Measurements from ENCODE around the gene SYCP2L. TPM values are rescaled to one million over a fixed set of nuclear protein-coding genes. Genes with fewer than 3 reads are reported as not detected.
A peak's percentile ranks its signal among the peaks of the same experiment; 100 is the strongest.

The SYCP2L gene
- total and polyA plus RNA-seq, 2 donors, result 0.43 to 0.99 TPM

GRCh38 chr6:10957414-10957886 lies 70.6 kb downstream of the SYCP2L start:
- Histone ChIP-seq H3K27ac (ENCODE audit: low read depth in 1 of 2, low read length in 1 of 2) (no peak overlapping the region), H3K4me1 (ENCODE audit: control insufficient read depth in 2 of 2, insufficient read depth in 2 of 2, low read length in 2 of 2) (no peaks in the 10 kb centered on the region), H3K36me3 (ENCODE audit: control insufficient read depth in 2 of 2, insufficient read depth in 2 of 2, low read length in 1 of 2) (no peaks in the 10 kb centered on the region), H3K9me3 (ENCODE audit: control insufficient read depth in 2 of 2, insufficient read depth in 1 of 2, low read length in 1 of 2) (no peaks in the 10 kb centered on the region), H3K4me3 (ENCODE audit: low read length in 2 of 2) (no peak overlapping the region), H3K27me3 (ENCODE audit: control insufficient read depth in 2 of 2, insufficient read depth in 1 of 2, low read length in 1 of 2) (no peaks in the 10 kb centered on the region)
- WGBS, result 89% methylated on average over 6 of the region's 6 CpGs
- DNase-seq (ENCODE audit: low read depth in 6 of 9, low spot score in 9 of 9), result no peak

- H3K27me3 ChIP-seq (ENCODE audit: control insufficient read depth in 2 of 2, insufficient read depth in 1 of 2, low read length in 1 of 2), result no peaks in the 10 kb centered on the region
- H3K4me3 ChIP-seq (ENCODE audit: low read length in 2 of 2), result no peak overlapping the region
- WGBS, result 95% methylated on average over 2 of the region's 2 CpGs
- DNase-seq (ENCODE audit: low read depth in 6 of 9, low spot score in 9 of 9), result no peak
- H3K4me1 ChIP-seq (ENCODE audit: control insufficient read depth in 2 of 2, insufficient read depth in 2 of 2, low read length in 2 of 2), result no peaks in the 10 kb centered on the region
- H3K9me3 ChIP-seq (ENCODE audit: control insufficient read depth in 2 of 2, insufficient read depth in 1 of 2, low read length in 1 of 2), result no peaks in the 10 kb centered on the region
- H3K27ac ChIP-seq (ENCODE audit: low read depth in 1 of 2, low read length in 1 of 2), result no peak overlapping the region
- no peaks in the 10 kb centered on the region for H3K36me3 ChIP-seq (ENCODE audit: control insufficient read depth in 2 of 2, insufficient read depth in 2 of 2, low read length in 1 of 2)
These were observed 73.3 kb downstream of the SYCP2L start for GRCh38 chr6:10960171-10960570.

- no peaks in the 10 kb centered on the region for H3K4me1 ChIP-seq (ENCODE audit: control insufficient read depth in 2 of 2, insufficient read depth in 2 of 2, low read length in 2 of 2)
- H3K27ac ChIP-seq (ENCODE audit: low read depth in 1 of 2, low read length in 1 of 2), result no peak overlapping the region
- peaks cover 0 to 5% of the 10 kb centered on the region in 2 donors for H3K9me3 ChIP-seq (ENCODE audit: control insufficient read depth in 2 of 2, insufficient read depth in 1 of 2, low read length in 1 of 2)
- no peak overlapping the region for H3K4me3 ChIP-seq (ENCODE audit: low read length in 2 of 2)
- no peak for DNase-seq (ENCODE audit: low read depth in 6 of 9, low spot score in 9 of 9)
- H3K36me3 ChIP-seq (ENCODE audit: control insufficient read depth in 2 of 2, insufficient read depth in 2 of 2, low read length in 1 of 2), result no peaks in the 10 kb centered on the region
- H3K27me3 ChIP-seq (ENCODE audit: control insufficient read depth in 2 of 2, insufficient read depth in 1 of 2, low read length in 1 of 2), result no peaks in the 10 kb centered on the region
- 95% methylated on average over 3 of the region's 3 CpGs for WGBS
These were observed 75.0 kb downstream of the SYCP2L start for GRCh38 chr6:10961837-10962236.

- Histone ChIP-seq H3K36me3 (ENCODE audit: control insufficient read depth in 2 of 2, insufficient read depth in 2 of 2, low read length in 1 of 2) (no peaks in the 10 kb centered on the region), H3K27ac (ENCODE audit: low read depth in 1 of 2, low read length in 1 of 2) (no peak overlapping the region), H3K4me3 (ENCODE audit: low read length in 2 of 2) (no peak overlapping the region), H3K27me3 (ENCODE audit: control insufficient read depth in 2 of 2, insufficient read depth in 1 of 2, low read length in 1 of 2) (no peaks in the 10 kb centered on the region), H3K9me3 (ENCODE audit: control insufficient read depth in 2 of 2, insufficient read depth in 1 of 2, low read length in 1 of 2) (peaks cover 0 to 5% of the 10 kb centered on the region in 2 donors), H3K4me1 (ENCODE audit: control insufficient read depth in 2 of 2, insufficient read depth in 2 of 2, low read length in 2 of 2) (no peaks in the 10 kb centered on the region)
- DNase-seq (ENCODE audit: low read depth in 6 of 9, low spot score in 9 of 9), result peak in 1 of 9 donors; percentile 4
- whole genome bisulfite sequencing, result 91% methylated on average over 1 of the region's 1 CpG
These were observed 75.8 kb downstream of the SYCP2L start for GRCh38 chr6:10962673-10963072.

- no peaks in the 10 kb centered on the region for H3K36me3 ChIP-seq (ENCODE audit: control insufficient read depth in 2 of 2, insufficient read depth in 2 of 2, low read length in 1 of 2)
- H3K27ac ChIP-seq (ENCODE audit: low read depth in 1 of 2, low read length in 1 of 2), result no peak overlapping the region
- H3K9me3 ChIP-seq (ENCODE audit: control insufficient read depth in 2 of 2, insufficient read depth in 1 of 2, low read length in 1 of 2), result peaks cover 0 to 5% of the 10 kb centered on the region in 2 donors
- no peak for DNase-seq (ENCODE audit: low read depth in 6 of 9, low spot score in 9 of 9)
- no peak overlapping the region for H3K4me3 ChIP-seq (ENCODE audit: low read length in 2 of 2)
- 97% methylated on average over 2 of the region's 2 CpGs for WGBS
- no peaks in the 10 kb centered on the region for H3K4me1 ChIP-seq (ENCODE audit: control insufficient read depth in 2 of 2, insufficient read depth in 2 of 2, low read length in 2 of 2)
- no peaks in the 10 kb centered on the region for H3K27me3 ChIP-seq (ENCODE audit: control insufficient read depth in 2 of 2, insufficient read depth in 1 of 2, low read length in 1 of 2)
These were observed 76.3 kb downstream of the SYCP2L start for GRCh38 chr6:10963113-10963512.

- Histone ChIP-seq H3K4me1 (ENCODE audit: control insufficient read depth in 2 of 2, insufficient read depth in 2 of 2, low read length in 2 of 2) (no peaks in the 10 kb centered on the region), H3K27me3 (ENCODE audit: control insufficient read depth in 2 of 2, insufficient read depth in 1 of 2, low read length in 1 of 2) (no peaks in the 10 kb centered on the region), H3K27ac (ENCODE audit: low read depth in 1 of 2, low read length in 1 of 2) (no peak overlapping the region), H3K4me3 (ENCODE audit: low read length in 2 of 2) (no peak overlapping the region), H3K9me3 (ENCODE audit: control insufficient read depth in 2 of 2, insufficient read depth in 1 of 2, low read length in 1 of 2) (peaks cover 0 to 5% of the 10 kb centered on the region in 2 donors), H3K36me3 (ENCODE audit: control insufficient read depth in 2 of 2, insufficient read depth in 2 of 2, low read length in 1 of 2) (no peaks in the 10 kb centered on the region)
- no peak for DNase-seq (ENCODE audit: low read depth in 6 of 9, low spot score in 9 of 9)
- 77% methylated on average over 1 of the region's 1 CpG for WGBS
These were observed 77.8 kb downstream of the SYCP2L start for GRCh38 chr6:10964684-10965083.

GRCh38 chr6:10968776-10969175 lies 81.9 kb downstream of the SYCP2L start:
- H3K4me1 ChIP-seq (ENCODE audit: control insufficient read depth in 2 of 2, insufficient read depth in 2 of 2, low read length in 2 of 2), result no peaks in the 10 kb centered on the region
- no peak for DNase-seq (ENCODE audit: low read depth in 6 of 9, low spot score in 9 of 9)
- no peak overlapping the region for H3K4me3 ChIP-seq (ENCODE audit: low read length in 2 of 2)
- no peaks in the 10 kb centered on the region for H3K27me3 ChIP-seq (ENCODE audit: control insufficient read depth in 2 of 2, insufficient read depth in 1 of 2, low read length in 1 of 2)
- no peak overlapping the region for H3K27ac ChIP-seq (ENCODE audit: low read depth in 1 of 2, low read length in 1 of 2)
- WGBS, result 89% methylated on average over 2 of the region's 2 CpGs
- peaks cover 0 to 5% of the 10 kb centered on the region in 2 donors for H3K9me3 ChIP-seq (ENCODE audit: control insufficient read depth in 2 of 2, insufficient read depth in 1 of 2, low read length in 1 of 2)
- H3K36me3 ChIP-seq (ENCODE audit: control insufficient read depth in 2 of 2, insufficient read depth in 2 of 2, low read length in 1 of 2), result no peaks in the 10 kb centered on the region

- H3K4me3 ChIP-seq (ENCODE audit: low read length in 2 of 2), result no peak overlapping the region
- peaks cover 0 to 3% of the 10 kb centered on the region in 2 donors for H3K9me3 ChIP-seq (ENCODE audit: control insufficient read depth in 2 of 2, insufficient read depth in 1 of 2, low read length in 1 of 2)
- H3K27me3 ChIP-seq (ENCODE audit: control insufficient read depth in 2 of 2, insufficient read depth in 1 of 2, low read length in 1 of 2), result no peaks in the 10 kb centered on the region
- H3K36me3 ChIP-seq (ENCODE audit: control insufficient read depth in 2 of 2, insufficient read depth in 2 of 2, low read length in 1 of 2), result no peaks in the 10 kb centered on the region
- WGBS, result 95% methylated on average over 3 of the region's 3 CpGs
- H3K27ac ChIP-seq (ENCODE audit: low read depth in 1 of 2, low read length in 1 of 2), result no peak overlapping the region
- no peak for DNase-seq (ENCODE audit: low read depth in 6 of 9, low spot score in 9 of 9)
- no peaks in the 10 kb centered on the region for H3K4me1 ChIP-seq (ENCODE audit: control insufficient read depth in 2 of 2, insufficient read depth in 2 of 2, low read length in 2 of 2)
These were observed 83.9 kb downstream of the SYCP2L start for GRCh38 chr6:10970731-10971130.

- Histone ChIP-seq H3K4me3 (ENCODE audit: low read length in 2 of 2) (no peak overlapping the region), H3K4me1 (ENCODE audit: control insufficient read depth in 2 of 2, insufficient read depth in 2 of 2, low read length in 2 of 2) (no peaks in the 10 kb centered on the region), H3K36me3 (ENCODE audit: control insufficient read depth in 2 of 2, insufficient read depth in 2 of 2, low read length in 1 of 2) (no peaks in the 10 kb centered on the region), H3K27ac (ENCODE audit: low read depth in 1 of 2, low read length in 1 of 2) (no peak overlapping the region), H3K27me3 (ENCODE audit: control insufficient read depth in 2 of 2, insufficient read depth in 1 of 2, low read length in 1 of 2) (no peaks in the 10 kb centered on the region), H3K9me3 (ENCODE audit: control insufficient read depth in 2 of 2, insufficient read depth in 1 of 2, low read length in 1 of 2) (no peaks in the 10 kb centered on the region)
- no peak for DNase-seq (ENCODE audit: low read depth in 6 of 9, low spot score in 9 of 9)
- WGBS, result 98% methylated on average over 3 of the region's 3 CpGs
These were observed 85.3 kb downstream of the SYCP2L start for GRCh38 chr6:10972196-10972595.

- Histone ChIP-seq H3K27me3 (ENCODE audit: control insufficient read depth in 2 of 2, insufficient read depth in 1 of 2, low read length in 1 of 2) (no peaks in the 10 kb centered on the region), H3K9me3 (ENCODE audit: control insufficient read depth in 2 of 2, insufficient read depth in 1 of 2, low read length in 1 of 2) (no peaks in the 10 kb centered on the region), H3K4me1 (ENCODE audit: control insufficient read depth in 2 of 2, insufficient read depth in 2 of 2, low read length in 2 of 2) (no peaks in the 10 kb centered on the region), H3K36me3 (ENCODE audit: control insufficient read depth in 2 of 2, insufficient read depth in 2 of 2, low read length in 1 of 2) (no peaks in the 10 kb centered on the region), H3K4me3 (ENCODE audit: low read length in 2 of 2) (no peak overlapping the region), H3K27ac (ENCODE audit: low read depth in 1 of 2, low read length in 1 of 2) (no peak overlapping the region)
- 96% methylated on average over 6 of the region's 6 CpGs for WGBS
- no peak for DNase-seq (ENCODE audit: low read depth in 6 of 9, low spot score in 9 of 9)
These were observed 89.7 kb downstream of the SYCP2L start for GRCh38 chr6:10976571-10976970.

Measured in thymus (tissue), 11 donors.